CD4-positive, alpha-beta T cell treated with Interleukin-15 for 1 hour (primary cell): ENCODE results near the gene ZG16.
"Not testable (repeated sequence)": the region's sequence is repeated elsewhere in the genome, so short reads cannot be mapped to it uniquely, and the experiment has no call there.

Experiments used
- DNase-seq: peaks from one replicate; pipeline ENCODE4 v3.0.0-alpha.2; 2020

The ZG16 gene, protein sequence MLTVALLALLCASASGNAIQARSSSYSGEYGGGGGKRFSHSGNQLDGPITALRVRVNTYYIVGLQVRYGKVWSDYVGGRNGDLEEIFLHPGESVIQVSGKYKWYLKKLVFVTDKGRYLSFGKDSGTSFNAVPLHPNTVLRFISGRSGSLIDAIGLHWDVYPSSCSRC

DNA sequence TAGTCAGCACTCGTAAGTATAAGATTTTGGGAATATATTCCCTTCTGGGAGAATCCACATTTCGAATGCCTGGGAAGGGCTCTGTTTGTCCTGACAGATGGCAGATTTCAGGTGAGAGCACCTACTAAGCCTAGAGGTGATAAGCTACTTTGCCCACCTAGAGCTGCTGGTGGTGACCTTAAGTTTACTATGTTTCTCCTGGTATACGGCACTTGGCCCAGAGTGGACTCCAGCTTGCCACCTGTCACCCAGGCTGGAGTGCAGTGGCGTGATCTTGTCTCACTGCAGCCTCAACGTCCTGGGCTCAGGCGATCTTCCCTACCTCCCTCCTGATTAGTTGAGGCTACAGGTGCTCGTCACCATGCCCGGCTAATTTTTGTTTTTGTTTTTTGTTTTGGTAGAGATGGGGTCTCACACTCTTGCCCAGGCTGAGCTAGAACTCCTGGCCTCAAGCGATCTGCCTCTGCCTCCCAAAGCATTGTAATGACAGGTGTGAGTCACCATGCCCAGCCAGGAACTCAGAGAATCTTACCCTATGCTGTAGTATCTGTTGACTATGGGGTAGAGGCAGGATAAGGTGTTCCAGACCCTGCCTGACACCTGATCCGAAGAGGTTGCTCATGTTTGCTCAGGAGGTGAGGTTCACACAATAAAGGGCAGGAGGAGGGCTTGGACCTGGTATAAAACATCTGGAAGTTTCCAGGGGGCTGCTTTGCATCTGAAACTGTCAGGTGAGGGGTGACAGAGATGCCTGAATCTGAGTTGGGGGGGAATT lies at the start of gene ZG16:
Gene ZG16 (plus strand): TSS at position 681 of the 775 bp plus-strand sequence. CDS start 1,011 bp downstream, outside the sequence.
- no peak for DNase-seq

DNA sequence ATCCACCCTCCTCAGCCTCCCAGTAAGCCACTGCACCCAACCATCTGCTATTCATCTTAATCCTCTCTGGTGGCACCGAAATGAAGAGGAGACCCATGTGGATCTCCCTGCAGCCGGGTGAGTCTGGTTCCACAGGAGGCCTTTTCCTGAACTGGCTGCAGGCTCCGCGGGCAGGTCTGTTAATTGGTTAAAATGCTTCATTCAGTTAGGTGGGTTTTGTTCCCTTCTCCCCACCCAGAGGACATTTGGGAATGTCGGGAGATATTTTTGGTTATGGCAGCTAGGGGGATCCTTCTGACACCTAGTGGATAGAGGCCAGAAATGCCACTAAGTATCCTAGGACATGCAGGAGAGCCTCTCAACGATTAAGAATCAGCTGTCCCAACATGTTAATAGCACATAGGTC lies 48.9 kb upstream of the ZG16 start:
- no peak for DNase-seq

DNA sequence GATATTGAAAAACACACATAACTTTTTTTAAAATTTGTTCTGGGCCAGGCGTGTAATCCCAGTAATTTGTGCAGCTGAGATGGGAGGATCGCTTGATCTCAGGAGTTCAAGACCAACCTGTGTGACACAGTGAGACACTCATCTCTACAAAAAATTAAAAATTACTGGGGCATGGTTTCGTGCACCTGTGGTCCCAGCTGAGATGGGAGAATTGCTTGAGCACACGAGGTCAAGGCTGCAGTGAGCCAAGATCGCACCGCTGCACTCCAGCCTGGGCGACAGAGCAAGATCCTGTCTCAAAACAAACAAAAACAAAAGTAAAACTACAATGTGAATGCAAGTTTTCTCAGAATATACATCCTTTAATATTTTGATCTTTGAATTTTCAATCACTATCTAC lies 47.4 kb upstream of the ZG16 start:
- DNase-seq, result no peak

DNA sequence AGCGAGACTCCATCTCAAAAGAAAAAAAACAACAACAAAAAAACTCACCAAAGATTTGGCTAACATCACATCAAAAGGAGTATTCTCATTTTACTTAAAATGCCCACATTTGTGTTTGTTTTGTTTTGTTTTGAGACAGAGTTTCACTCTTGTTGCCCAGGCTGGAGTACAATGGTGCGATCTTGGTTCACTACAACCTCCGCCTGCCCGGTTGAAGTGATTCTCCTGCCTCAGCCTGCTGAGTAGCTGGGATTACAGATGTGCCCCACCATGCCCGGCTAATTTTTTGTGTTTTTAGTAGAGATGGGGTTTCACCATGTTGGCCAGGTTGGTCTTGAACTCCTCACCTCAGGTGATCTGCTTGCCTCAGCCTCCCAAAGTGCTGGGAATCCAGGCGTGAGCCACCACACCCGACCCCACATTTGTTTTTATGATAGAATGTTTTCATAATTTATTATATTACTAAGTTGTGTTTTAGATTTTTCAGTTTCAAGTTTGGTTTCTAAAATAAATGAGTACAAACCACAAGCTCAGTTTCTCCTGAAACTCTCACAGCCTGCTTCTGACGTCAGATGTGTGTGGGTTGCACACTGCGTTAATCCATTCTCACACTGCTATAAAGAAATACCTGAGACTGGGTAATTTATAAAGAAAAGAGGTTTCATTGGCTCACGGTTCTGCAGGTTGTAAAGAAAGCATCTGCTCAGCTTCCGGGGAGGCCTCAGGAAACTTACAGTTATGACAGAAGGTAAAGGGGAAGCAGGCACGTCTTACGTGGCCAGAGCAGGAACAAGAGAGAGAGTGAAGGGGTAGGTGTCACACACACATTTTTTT lies 46.1 kb upstream of the ZG16 start:
- peak; percentile 34 for DNase-seq

DNA sequence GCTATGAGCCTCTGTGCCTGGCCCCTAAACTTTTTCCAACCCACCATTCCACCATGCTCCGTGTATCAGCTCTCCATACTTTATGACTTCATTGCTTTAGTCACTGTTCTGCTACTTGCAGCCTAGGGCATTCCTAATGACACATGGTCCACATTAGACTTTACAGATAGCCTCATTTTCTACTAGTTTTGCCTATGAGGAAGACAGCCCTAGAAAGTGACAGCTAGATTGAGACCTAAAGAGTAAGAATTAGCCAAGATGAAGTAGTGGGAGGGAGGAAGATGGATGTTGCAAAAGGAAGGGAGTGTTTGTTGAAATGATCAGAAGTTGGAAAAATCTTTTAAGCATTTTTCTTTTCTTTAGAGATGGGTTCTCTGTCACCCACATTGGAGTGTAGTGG lies 43.3 kb upstream of the ZG16 start:
- no peak for DNase-seq

DNA sequence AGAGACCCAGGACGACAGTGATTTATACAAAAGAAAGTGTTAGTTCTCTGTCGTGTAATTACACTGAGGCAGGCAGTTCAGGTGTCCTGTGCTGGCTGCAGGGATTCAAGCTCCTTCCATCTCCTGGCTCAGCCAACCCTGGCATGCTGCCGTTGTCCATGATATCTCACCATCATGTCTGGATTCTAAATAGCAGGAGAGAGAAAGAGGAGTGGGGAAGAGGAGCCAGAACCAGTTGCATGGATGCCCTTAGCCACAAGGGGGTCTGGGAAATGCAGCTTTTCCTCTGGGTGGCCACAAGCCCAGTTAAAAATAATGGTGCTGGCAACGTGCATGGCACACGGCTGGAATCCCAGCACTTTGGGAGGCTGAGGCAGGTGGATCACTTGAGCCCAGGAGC lies 41.9 kb upstream of the ZG16 start:
- DNase-seq, result no peak

DNA sequence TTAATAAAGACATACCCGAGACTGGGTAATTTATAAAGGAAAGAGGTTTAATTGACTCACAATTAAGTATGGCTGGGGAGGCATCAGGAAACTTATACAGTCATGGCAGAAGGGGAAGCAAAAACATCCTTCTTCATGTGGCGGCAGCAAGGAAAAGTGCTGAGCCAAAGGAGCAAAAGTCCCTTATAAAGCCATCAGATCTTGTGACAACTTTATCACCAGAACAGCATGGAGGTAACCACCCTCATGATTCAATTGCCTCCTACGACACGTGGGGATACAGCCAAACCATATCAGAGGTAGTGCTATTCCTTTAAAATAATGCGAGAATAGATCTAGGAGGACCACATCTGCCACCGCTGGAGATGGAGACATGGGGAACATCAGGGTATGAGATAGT lies 41.3 kb upstream of the ZG16 start:
- peak; percentile 36 for DNase-seq

DNA sequence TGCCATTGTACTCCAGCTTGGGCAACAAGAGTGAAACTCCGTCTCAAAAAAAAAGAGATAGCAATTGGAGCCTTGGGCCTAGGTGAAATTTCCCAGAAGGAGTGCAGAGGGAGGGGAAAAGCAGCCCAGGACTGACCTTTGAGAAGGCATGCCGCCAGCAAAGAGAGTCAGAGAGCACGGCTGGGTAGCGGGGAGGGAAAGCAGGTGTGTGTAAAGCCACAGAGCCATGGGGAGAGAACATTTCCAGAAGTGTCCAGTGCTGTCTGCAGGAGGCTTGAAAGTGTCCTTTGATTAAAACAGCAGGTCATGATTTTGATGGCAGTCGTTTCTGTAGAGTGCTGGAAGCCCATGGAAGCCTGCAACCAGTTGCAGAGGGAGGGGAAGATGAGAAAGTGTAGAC lies 40.3 kb upstream of the ZG16 start:
- no peak for DNase-seq

DNA sequence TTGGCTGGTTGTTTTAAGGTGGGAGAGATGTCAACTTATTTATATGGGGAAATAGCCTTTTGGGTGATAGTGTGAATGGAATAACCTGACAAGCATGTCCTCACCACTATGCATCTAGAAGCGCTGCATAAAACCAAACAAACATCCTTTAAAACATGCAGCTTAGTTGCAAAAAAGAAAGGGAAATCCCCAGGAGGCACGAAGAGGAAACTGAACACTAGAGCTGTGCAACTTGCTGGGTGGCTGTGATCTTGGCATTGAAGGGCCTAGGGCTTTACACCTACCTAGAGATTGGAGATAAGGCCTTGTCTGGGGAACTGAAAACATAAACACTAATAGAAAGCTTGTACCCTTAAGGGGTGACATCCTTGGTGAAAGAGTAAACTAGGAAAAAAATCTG lies 39.5 kb upstream of the ZG16 start:
- peak; percentile 76 for DNase-seq

DNA sequence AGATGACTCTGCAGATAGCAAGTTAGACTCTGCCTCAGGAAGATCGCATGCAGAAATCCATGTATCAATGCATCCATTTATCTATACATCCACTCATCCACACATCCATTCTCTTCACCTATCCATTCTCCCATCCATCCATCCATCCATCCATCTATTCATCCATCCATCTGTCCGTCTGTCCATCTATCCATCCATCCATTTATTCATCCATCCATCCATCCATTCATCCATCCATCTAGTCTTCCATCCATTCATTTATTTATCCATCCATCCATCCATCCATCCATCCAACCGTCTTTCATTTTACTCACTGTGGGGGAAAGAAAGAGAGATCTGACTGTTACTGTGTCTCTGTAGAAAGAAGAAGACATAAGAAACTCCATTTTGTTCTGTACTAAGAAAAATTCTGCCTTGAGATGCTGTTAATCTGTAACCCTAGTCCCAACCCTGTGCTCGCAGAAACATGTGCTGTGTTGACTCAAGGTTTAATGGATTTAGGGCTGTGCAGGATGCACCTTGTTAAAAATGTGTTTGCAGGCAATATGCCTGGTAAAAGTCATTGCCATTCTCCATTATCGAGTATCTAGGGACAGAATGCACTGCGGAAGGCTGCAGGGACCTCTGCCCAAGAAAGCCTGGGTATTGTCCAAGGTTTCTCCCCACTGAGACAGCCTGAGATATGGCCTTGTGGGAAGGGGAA lies 38.0 kb upstream of the ZG16 start:
- DNase-seq, result not testable (repeated sequence)

DNA sequence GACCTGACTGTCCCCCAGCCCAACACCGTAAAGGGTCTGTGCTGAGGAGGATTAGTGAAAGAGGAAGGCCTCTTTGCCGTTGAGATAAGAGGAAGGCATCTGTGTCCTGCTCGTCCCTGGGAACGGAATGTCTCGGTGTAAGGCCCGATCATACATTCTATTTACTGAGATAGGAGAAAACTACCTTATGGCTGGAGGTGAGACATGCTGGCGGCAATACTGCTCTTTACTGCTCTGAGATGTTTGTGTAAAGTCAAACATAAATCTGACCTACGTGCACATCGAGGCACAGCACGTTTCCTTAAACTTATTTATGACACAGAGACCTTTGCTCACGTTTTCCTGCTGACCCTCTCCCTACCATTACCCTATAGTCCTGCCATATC lies 37.4 kb upstream of the ZG16 start:
- not testable (repeated sequence) for DNase-seq

DNA sequence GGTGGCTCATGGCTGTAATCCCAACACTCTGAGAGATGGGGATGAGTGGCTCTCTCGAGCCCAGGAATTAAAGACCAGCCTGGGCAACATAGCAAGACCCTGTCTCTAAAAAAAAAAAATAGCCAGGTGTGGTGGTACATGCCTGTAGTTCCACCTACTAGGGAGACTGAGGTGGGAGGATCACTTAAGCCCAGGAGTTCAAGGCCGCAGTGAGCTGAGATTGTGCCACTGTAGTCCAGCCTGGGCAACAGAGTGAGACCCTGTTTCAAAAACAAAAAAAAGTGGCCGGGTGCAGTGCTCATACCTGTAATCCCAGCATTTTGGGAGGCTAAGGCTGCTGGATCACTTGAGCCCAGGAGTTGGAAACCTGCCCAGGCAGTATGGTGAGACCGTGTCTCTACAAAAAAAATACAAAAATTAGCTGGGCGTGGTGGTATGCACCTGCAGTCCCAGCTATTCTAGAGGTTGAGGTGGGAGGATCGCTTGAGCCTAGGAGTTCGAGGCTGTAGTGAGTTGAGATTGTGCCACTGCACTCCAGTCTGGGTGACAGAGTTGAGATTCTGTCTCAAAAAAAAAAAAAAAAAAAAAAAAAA lies 35.3 kb upstream of the ZG16 start:
- DNase-seq, result no peak

DNA sequence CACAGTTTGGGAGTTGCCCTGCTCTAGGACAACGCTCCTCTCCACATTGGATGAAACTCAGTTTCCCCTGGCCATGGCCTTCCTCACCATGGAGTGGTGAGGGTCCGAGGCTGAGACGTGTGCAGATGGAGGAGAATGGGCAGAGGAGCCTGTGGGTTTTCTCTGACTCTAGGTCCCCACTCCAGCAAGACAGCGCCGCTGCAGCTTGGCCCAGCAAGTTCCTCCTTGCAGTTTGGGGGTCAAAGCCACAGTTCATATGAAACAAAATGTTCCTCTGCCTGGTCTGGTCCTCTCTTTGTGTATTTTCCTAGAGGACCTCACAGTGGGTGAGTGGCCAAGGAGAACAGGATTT lies 34.6 kb upstream of the ZG16 start:
- no peak for DNase-seq

DNA sequence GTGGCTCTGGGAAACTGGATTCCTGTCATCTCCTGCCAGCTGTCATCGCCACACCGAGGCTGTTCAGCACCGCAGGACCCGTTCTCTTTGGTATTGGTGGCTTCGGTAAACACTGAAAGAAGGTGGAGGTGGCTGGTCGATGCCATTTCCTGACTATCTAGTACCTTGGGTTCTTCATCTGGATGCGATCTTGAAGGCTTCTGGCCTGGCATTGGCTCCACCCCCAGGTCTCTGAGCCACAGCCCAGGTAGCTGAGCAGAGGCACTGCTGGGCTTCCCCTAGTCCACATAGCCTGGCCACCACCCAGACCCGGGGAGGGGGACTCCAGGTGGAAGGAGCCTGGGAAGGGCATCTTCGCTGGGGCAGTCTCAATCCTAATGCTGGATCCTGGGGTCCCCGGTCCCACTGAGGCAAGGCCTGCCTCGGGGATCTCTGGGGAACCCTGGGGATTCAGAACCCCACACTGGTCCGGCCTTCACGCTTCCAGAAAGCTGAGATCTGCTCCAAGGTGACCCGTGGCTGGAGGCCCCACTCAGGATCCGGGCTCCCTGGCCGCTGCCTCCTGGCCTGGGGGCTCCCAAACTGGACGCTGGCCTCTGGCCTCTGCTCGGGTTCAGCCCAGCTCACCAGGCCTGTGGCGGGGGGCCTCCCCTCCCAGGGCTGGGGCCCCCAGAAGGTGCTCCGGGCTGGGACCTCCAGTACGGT lies 34.1 kb upstream of the ZG16 start:
- peak; percentile 69 for DNase-seq

DNA sequence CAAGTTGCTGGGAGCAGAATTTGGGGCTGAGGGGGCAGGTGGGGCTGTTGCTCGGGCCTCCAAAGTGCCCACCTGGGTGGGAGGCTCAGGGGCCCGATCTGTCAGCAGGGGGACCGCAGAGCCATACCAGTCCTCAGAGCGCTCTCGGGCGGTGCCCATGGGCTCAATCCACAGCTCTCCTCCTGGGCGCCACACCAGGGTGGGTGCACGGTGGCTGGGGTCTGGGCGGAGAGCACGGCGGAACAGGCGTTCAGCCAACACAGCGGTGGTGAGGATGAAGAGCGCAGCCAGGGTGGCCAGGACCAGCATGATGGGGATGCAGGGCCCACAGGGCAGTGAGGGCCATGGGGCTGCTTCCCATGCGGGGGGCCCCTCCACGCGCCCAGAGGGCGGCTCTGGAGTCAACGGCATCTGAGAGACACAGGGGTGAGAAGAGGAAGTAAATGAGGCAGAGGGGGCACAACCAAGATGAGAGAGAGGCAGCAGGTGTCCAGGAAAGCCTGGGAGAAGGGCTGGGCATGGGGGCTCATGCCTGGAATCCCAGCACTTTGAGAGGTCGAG lies 33.4 kb upstream of the ZG16 start:
- DNase-seq, result peak; percentile 32

DNA sequence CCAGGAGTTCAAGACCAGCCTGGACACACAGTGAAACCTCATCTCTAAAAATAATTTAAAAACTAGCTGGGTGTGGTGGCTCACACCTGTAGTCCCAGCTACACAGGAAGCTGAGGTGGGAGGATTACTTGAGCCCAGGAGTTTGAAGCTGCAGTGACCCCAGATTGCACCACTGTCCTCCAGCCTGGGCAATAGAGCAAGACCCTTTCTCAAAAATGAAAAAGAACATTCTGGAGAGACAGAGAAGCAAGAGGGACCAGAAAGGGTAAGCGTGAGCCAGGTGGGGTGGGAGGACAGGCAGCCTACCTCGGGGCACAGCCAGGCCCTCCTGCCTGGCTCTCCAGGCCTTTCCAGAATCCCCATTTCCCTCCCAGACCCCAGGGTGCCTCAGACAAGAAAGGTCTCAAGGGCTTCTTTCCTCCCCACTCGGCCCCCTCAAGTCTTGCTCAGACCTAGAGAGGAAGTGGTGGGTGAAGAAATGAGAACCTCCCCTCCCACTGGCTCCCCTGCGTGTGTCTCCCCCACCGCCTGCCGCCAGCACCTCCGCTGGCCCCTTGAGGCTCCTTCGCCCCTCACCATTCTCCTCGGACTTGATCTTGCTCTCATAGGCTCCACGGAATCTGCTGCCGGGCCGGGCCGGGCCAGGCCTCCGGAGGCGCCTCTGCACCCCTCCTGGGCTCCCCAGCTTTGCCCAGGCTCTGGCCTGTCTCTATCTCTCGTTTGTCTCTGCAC lies 32.8 kb upstream of the ZG16 start:
- peak; percentile 76 for DNase-seq

DNA sequence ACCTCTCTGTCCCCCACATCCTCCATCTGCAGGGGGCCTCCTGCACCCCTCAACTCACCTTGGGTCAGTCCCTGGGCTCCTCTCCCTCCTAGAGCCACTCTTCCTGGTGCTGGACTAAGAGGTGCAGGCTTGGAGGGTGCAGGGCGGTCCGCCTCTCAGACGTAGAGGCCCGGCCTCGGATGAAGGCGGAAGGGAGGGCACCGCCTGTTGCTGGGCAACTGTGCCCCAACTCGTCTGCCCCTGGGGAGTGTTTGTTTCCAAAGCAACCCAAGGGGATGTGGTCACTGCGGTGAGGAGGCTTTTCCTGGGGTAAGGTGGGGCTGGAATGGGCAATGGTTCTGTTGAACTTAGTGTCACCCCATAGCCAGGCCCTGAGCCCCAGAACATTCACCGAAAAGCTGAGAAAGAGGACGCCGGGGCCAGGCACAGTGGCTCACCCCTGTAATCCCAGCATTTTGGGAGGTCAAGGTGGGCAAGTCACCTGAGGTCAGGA lies 32.2 kb upstream of the ZG16 start, which contains the start of gene C16orf54:
Gene C16orf54 (minus strand): TSS at position 138 of the 493 bp plus-strand sequence. CDS start 1,039 bp downstream, outside the sequence.
- peak; percentile 98 for DNase-seq

DNA sequence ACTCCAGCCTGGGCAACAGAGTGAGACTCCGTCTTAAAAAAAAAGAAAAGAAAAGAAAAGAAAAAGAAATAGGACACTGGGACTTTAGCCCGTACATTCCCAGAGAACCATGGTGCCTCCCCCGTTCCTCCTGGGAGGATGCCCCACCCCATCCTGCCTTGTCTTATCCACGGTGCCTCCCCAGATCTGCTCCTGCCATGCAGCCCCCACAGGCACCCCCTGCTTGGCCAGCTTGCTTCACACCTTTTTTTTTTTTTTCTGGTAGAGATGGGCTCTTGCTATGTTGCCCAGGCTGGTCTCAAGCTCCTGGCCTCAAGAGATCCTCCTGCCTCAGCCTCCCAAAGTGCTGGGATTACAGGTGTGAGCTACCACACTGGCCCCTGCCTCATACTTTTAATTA lies 31.5 kb upstream of the ZG16 start:
- peak; percentile 37 for DNase-seq

DNA sequence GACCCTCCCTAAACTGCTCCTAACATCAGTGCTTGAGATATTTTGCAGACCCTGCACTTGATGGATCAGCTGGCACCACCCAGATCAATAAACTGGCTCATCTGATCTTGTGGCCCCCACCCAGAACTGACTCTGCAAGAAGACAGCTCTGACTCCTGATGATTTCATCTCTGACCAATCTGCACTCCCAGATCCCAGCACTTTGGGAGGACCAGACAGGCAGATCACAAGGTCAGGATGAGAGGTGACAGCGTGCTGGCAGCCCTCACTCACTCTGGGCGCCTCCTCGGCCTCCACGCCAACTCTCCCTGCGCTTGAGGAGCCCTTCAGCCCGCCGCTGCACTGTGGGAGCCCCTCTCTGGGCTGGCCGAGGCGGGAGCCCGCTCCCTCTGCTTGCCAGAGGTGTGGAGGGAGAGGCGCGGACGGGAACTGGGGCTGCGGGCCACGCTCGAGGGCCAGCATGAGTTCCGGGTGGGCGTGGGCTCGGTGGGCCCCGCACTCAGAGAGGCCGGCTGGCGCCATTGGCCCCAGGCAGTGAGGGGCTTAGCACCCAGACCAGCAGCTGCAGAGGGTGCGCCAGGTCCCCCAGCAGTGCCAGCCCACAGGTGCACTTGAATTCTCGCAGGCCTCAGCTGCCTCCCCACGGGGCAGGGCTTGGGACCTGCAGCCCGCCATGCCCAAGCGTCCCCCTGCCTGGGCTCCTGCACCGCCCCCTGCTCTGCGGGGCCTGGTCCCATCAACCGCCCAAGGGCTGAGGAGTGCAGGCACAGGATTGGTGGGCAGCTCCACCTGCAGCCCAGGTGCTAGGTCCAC lies 29.9 kb upstream of the ZG16 start:
- DNase-seq, result no peak

DNA sequence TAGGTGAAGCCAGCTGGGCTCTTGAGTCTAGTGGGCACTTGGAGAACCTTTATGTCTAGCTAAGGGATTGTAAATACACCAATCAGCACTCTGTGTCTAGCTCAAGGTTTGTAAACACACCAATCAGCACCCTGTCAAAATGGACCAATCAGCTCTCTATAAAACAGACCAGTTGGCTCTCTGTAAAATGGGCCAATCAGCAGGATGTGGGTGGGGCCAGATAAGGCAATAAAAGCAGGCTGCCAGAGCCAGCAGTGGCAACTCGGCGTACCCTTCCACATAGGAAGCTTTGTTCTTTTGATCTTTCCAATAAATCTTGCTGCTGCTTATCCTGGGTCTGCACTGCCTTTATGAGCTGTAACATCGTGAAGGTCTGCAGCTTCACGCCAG lies 29.3 kb upstream of the ZG16 start:
- DNase-seq, result not testable (repeated sequence)
